Measurements from ENCODE around the gene RGMA. TPM values are rescaled to one million over a fixed set of nuclear protein-coding genes. Genes with fewer than 3 reads are reported as not detected.

The RGMA gene
- total RNA-seq, 1 donor from 2014 or later, result not detected

GRCh38 chr15:93019090-93019489, 69.9 kb downstream of the RGMA start:
- DNase-seq (ENCODE audit: low read depth, low spot score), result no peak

GRCh38 chr15:93018574-93018973, 70.4 kb downstream of the RGMA start:
- no peak for DNase-seq (ENCODE audit: low read depth, low spot score)

GRCh38 chr15:93017526-93017925, 71.5 kb downstream of the RGMA start:
- no peak for DNase-seq (ENCODE audit: low read depth, low spot score)

- no peak for DNase-seq (ENCODE audit: low read depth, low spot score)
Observed at GRCh38 chr15:93012786-93013185, 76.2 kb downstream of the RGMA start.

GRCh38 chr15:93007994-93008393, 81.0 kb downstream of the RGMA start:
- DNase-seq (ENCODE audit: low read depth, low spot score), result no peak

GRCh38 chr15:93005133-93005532, 83.9 kb downstream of the RGMA start:
- no peak for DNase-seq (ENCODE audit: low read depth, low spot score)

- DNase-seq (ENCODE audit: low read depth, low spot score), result no peak
Observed at GRCh38 chr15:93001881-93002280, 87.1 kb downstream of the RGMA start.

GRCh38 chr15:93001156-93001555, 87.9 kb downstream of the RGMA start:
- DNase-seq (ENCODE audit: low read depth, low spot score), result no peak

GRCh38 chr15:92997821-92998220, 91.2 kb downstream of the RGMA start:
- no peak for DNase-seq (ENCODE audit: low read depth, low spot score)

GRCh38 chr15:92992720-92993119, 96.3 kb downstream of the RGMA start:
- DNase-seq (ENCODE audit: low read depth, low spot score), result no peak

- DNase-seq (ENCODE audit: low read depth, low spot score), result no peak
Observed at GRCh38 chr15:92990031-92990430, 99.0 kb downstream of the RGMA start.

GRCh38 chr15:92989470-92989869, 99.5 kb downstream of the RGMA start:
- DNase-seq (ENCODE audit: low read depth, low spot score), result no peak

Other genes starting within 250 kb of the RGMA start
- gene CHD2, start 188.9 kb downstream of the RGMA start, total RNA-seq, result 63.8 and 67.9 TPM in 2 replicates